K562 (cell line): ENCODE results near the gene PTCH1. TPM values are rescaled to one million over a fixed set of nuclear protein-coding genes. Genes with fewer than 3 reads are reported as not detected.

Source experiments
- ATAC-seq: fragments of 200-7000 bp; cut with Tn5 transposase; 3 replicates; pipeline ENCODE4 v1.9.1; 2020; ENCODE audit warnings: moderate library complexity
- BruUV-seq: library from RNA; stranded (reverse); fragments of 400-500 nt; replicated peaks from 2 replicates; lab custom pipeline; 2021; lab: Mats Ljungman, UMichigan
- CTCF ChIA-PET: fragments of 300-600 bp; formaldehyde crosslinking; extraction: SDS; loops from one replicate; lab custom pipeline; 2021; ENCODE audit warnings: low intra/inter-chr PET ratio; lab: Yijun Ruan, JAX
- POLR2A ChIA-PET: fragments of 300-600, 350-650 bp; sonication (Branson Sonifier 250); formaldehyde crosslinking; extraction: SDS; loops from one replicate; lab custom pipeline; 2021; ENCODE audit warnings: antibody characterized with exemption, inconsistent platforms; lab: Yijun Ruan, JAX
- DNase-seq, 4 experiments: peaks; one replicate each; pipeline versions ENCODE4 v3.0.0 to v3.0.0-alpha.2; 2011 to 2018; ENCODE audit warnings: low spot score in 3 of 4, mixed read lengths in 3 of 4; ENCODE audit errors: extremely low read depth in 1 of 4
- FAIRE-seq: peaks from 2 replicates; lab custom pipeline; 2011; peaks lifted over from hg19 to GRCh38; lab: Jason Lieb, UNC
- H2AFZ ChIP-seq: 2 replicates; pipeline ENCODE4 v1.6.0; 2011; ENCODE audit warnings: low read depth, low read length, control low read depth, inconsistent platforms
- H3K27ac ChIP-seq: fragments of 200-600 bp; 3 replicates; pipeline ENCODE4 v1.8.0; 2011; ENCODE audit warnings: low read depth, mild to moderate bottlenecking, control low read depth, inconsistent platforms, low read length, moderate library complexity, mixed read lengths; ENCODE audit errors: extremely low read depth
- H3K27me3 ChIP-seq, 2 experiments: fragments of 300-600 bp in 1 of 2; 2 replicates in 1 of 2; 3 replicates in 1 of 2; pipeline versions ENCODE4 v1.6.0 to v1.8.0; 2011; ENCODE audit warnings: inconsistent platforms in 2 of 2, low read length in 2 of 2, mild to moderate bottlenecking in 1 of 2, mixed read lengths in 1 of 2, moderate library complexity in 1 of 2; ENCODE audit not compliant: control insufficient read depth in 2 of 2, insufficient read depth in 2 of 2
- H3K36me3 ChIP-seq: fragments of 300-600 bp; 3 replicates; pipeline ENCODE4 v1.8.0; 2011; ENCODE audit warnings: mild to moderate bottlenecking, low read length, inconsistent platforms; ENCODE audit not compliant: control insufficient read depth, insufficient read depth
- H3K4me1 ChIP-seq, 2 experiments: fragments of 200-600 bp in 1 of 2; replicated peaks in 1 of 2; 2 replicates in 1 of 2; 3 replicates in 1 of 2; pipeline versions ENCODE4 v1.5.1 to v1.8.0; 2011; ENCODE audit warnings: inconsistent platforms in 2 of 2, low read length in 2 of 2, mild to moderate bottlenecking in 1 of 2, mixed read lengths in 1 of 2, moderate library complexity in 1 of 2; ENCODE audit not compliant: control insufficient read depth in 2 of 2, insufficient read depth in 2 of 2
- H3K4me2 ChIP-seq: 2 replicates; pipeline ENCODE4 v1.6.1; 2011; ENCODE audit warnings: low read length, control low read depth, inconsistent platforms, mixed read lengths; ENCODE audit not compliant: insufficient read depth
- H3K4me3 ChIP-seq: fragments of 200-600 bp; sonication (generic), shearing (Covaris generic); 2 replicates; pipeline ENCODE4 v1.5.1; 2016; ENCODE audit warnings: control low read depth, inconsistent platforms
- H3K79me2 ChIP-seq: fragments of 200-600 bp; 3 replicates; pipeline ENCODE4 v1.8.0; 2011; ENCODE audit warnings: low read length, inconsistent platforms; ENCODE audit not compliant: control insufficient read depth, insufficient read depth
- H3K9ac ChIP-seq, 2 experiments: 2 replicates each; pipeline versions ENCODE4 v1.6.0 to v1.6.1; 2011; ENCODE audit warnings: low read depth in 2 of 2, low read length in 2 of 2, control low read depth in 1 of 2, inconsistent platforms in 1 of 2, mild to moderate bottlenecking in 1 of 2, mixed read lengths in 1 of 2; ENCODE audit not compliant: insufficient read depth in 1 of 2
- H3K9me1 ChIP-seq: one replicate; pipeline ENCODE4 v1.6.0; 2011; ENCODE audit warnings: inconsistent platforms, mild to moderate bottlenecking, low read length, moderate library complexity; ENCODE audit not compliant: control insufficient read depth, insufficient read depth
- H3K9me3 ChIP-seq: replicated peaks from 2 replicates; pipeline ENCODE4 v1.5.1; 2011; ENCODE audit warnings: low read depth, low read length, inconsistent platforms; ENCODE audit not compliant: control insufficient read depth, insufficient read depth
- H4K20me1 ChIP-seq: replicated peaks from 2 replicates; pipeline ENCODE4 v1.6.1; 2011; ENCODE audit warnings: low read length, inconsistent platforms, mixed read lengths; ENCODE audit not compliant: control insufficient read depth, insufficient read depth
- ARHGAP35 ChIP-seq: fragments of 450-650 bp; IDR thresholded peaks from 2 replicates; pipeline ENCODE4 v1.6.1; 2018; ENCODE audit not compliant: partially characterized antibody
- C11orf30 ChIP-seq: fragments of 450-650 bp; IDR thresholded peaks from 2 replicates; pipeline ENCODE4 v1.6.1; 2016; ENCODE audit warnings: low read depth, mild to moderate bottlenecking
- CTCF ChIP-seq, 3 experiments: IDR thresholded peaks in 2 of 3; conservative IDR thresholded peaks in 1 of 3; 2 replicates each; pipeline ENCODE4 v1.5.1; 2011 to 2012; ENCODE audit warnings: low read length in 3 of 3, mild to moderate bottlenecking in 3 of 3, control low read depth in 2 of 3, improper control_type of control experiment in 1 of 3, inconsistent platforms in 1 of 3, low read depth in 1 of 3, mixed read lengths in 1 of 3, moderate library complexity in 1 of 3; ENCODE audit not compliant: insufficient read depth in 2 of 3
- HBP1 ChIP-seq: fragments of 450-650 bp; formaldehyde crosslinking; IDR thresholded peaks from 2 replicates; pipeline ENCODE4 v1.4.0; 2022; ENCODE audit warnings: missing genetic modification characterization
- HDAC1 ChIP-seq, 2 experiments: fragments of 450-650 bp; IDR thresholded peaks; 2 replicates each; pipeline ENCODE4 v1.6.1; 2016 to 2017; ENCODE audit warnings: inconsistent platforms in 1 of 2, mild to moderate bottlenecking in 1 of 2, moderate library complexity in 1 of 2
- HNRNPK ChIP-seq: fragments of 200-400 bp; formaldehyde crosslinking; IDR thresholded peaks from one replicate; pipeline ENCODE4 v1.6.1; 2018; ENCODE audit warnings: mild to moderate bottlenecking, low read depth, low read length; ENCODE audit not compliant: poor library complexity, severe bottlenecking
- KDM1A ChIP-seq, 2 experiments: fragments of 450-650 bp; IDR thresholded peaks; 2 replicates each; pipeline ENCODE4 v1.6.1; 2016; ENCODE audit warnings: mild to moderate bottlenecking in 2 of 2
- NFIC ChIP-seq: fragments of 450-650 bp; IDR thresholded peaks from 2 replicates; pipeline ENCODE4 v1.6.1; 2017; ENCODE audit warnings: mild to moderate bottlenecking, inconsistent platforms
- PCBP1 ChIP-seq: fragments of 200-400 bp; formaldehyde crosslinking; IDR thresholded peaks from 2 replicates; pipeline ENCODE4 v1.6.1; 2018; ENCODE audit warnings: mild to moderate bottlenecking, low read depth, low read length; ENCODE audit not compliant: poor library complexity, severe bottlenecking
- ZBTB34 ChIP-seq: fragments of 250-450 bp; sonication (Bioruptor Pico); IDR thresholded peaks from 2 replicates; pipeline ENCODE4 v1.8.0; 2021; ENCODE audit warnings: mild to moderate bottlenecking, moderate library complexity
- ZNF124 ChIP-seq: sonication (generic); formaldehyde crosslinking; IDR thresholded peaks from 2 replicates; pipeline ENCODE4 v1.8.1; 2022; ENCODE audit warnings: missing genetic modification reagents
- ZNF133 ChIP-seq: fragments of 250-450 bp; sonication (Bioruptor Pico); IDR thresholded peaks from 2 replicates; pipeline ENCODE4 v1.4.0; 2020; ENCODE audit warnings: mild to moderate bottlenecking
- ZNF316 ChIP-seq: fragments of 450-650 bp; IDR thresholded peaks from 2 replicates; pipeline ENCODE4 v1.6.1; 2016
- ZNF449 ChIP-seq: fragments of 250-450 bp; sonication (Bioruptor Pico); IDR thresholded peaks from 2 replicates; pipeline ENCODE4 v1.8.0; 2022; ENCODE audit warnings: moderate library complexity, mild to moderate bottlenecking, inconsistent platforms
- WGBS: fragments of 100-300 bp; shearing (Covaris generic); methylation state at CpG from one replicate; pipeline ENCODE4 v1.1.6; 2016; ENCODE audit warnings: low coverage, mixed read lengths; ENCODE audit not compliant: insufficient coverage; ENCODE audit errors: missing lambda C conversion rate; 5-methylcytosine and 5-hydroxymethylcytosine counted together
- in situ Hi-C: fragments of 300-500 bp; cut with MboI; formaldehyde crosslinking; loops from 4 replicates; pipeline ENCODE4 v1.15.0; 2018; ENCODE audit warnings: inconsistent platforms, mixed read lengths
- intact Hi-C: fragments of 100-400 bp; cut with micrococcal nuclease; formaldehyde crosslinking; loops from 2 replicates; pipeline ENCODE4 v1.14.2; 2022
- polyA plus RNA-seq, 8 experiments: library from polyadenylated mRNA; depleted of rRNA in 4 of 8; stranded (reverse) in 5 of 8; unstranded in 3 of 8; fragments of >200 nt; fragmentation: Nextera tagmentation in 2 of 8; fragmentation: Illumina TruSeq in 1 of 8; extraction: Ambion mirVana in 2 of 8; extraction: Trizol in 1 of 8; gene quantifications; 2 replicates each; pipeline versions ENCODE4 v1.2.1 to v1.2.3, GENCODE V29; 2011 to 2014; ENCODE audit warnings: inconsistent platforms in 1 of 8, missing spikeins in 1 of 8
- total RNA-seq, 7 experiments: library from RNA; depleted of rRNA in 6 of 7; stranded (reverse); fragments of >200 nt in 6 of 7; fragmentation: Illumina TruSeq in 2 of 7; extraction: Trizol in 2 of 7; gene quantifications; 2 replicates each; pipeline versions ENCODE4 v1.2.1 to v1.2.3, GENCODE V29; 2011 to 2021; ENCODE audit warnings: low replicate concordance in 1 of 7

The PTCH1 gene
- total and polyA plus RNA-seq, 9 of the 15 experiments (the other 6 are each of a cell fraction or from before 2014, with no cell fraction given) = 0.70 to 9.9 (median 3.8) TPM

GRCh38 chr9:95433096-95433819, 83.5 kb downstream of the PTCH1 start:
- in situ Hi-C loops (no loop called here), intact Hi-C loops (loop anchor here (10.0 kb wide), 1 partner anchor 152 kb away; no protein-coding TSS in a partner anchor)
- no peaks in the 10 kb centered on the region for H3K27me3 ChIP-seq
- WGBS = 18% methylated on average over 8 of the region's 8 CpGs
- H2AFZ ChIP-seq = peak overlapping the region; percentile 46
- peak in 1 of 4 experiments; percentile 44 for DNase-seq
- H3K4me1 ChIP-seq = peaks cover 11 to 17% of the 10 kb centered on the region in 2 experiments; a peak in 4 of 5 replicates
- no peak for ATAC-seq
- H3K4me2 ChIP-seq = no peak overlapping the region
- FAIRE-seq = no peak
- ChIA-PET POLR2A (interaction anchor here (0.9 to 1.7 kb wide), 3 partner anchors 19 to 30 kb away, joined by 4 to 6 read pairs (median 5); no protein-coding TSS in a partner anchor), CTCF (no interaction called here)
- BruUV-seq = no TSS peak
- no peaks in the 10 kb centered on the region for H4K20me1 ChIP-seq
- no peak overlapping the region for H3K9ac ChIP-seq
- H3K36me3 ChIP-seq = no peaks in the 10 kb centered on the region
- H3K9me1 ChIP-seq = no peaks in the 10 kb centered on the region
- H3K9me3 ChIP-seq = peaks cover 5% of the 10 kb centered on the region
- no peak overlapping the region for H3K27ac ChIP-seq
- H3K79me2 ChIP-seq = no peaks in the 10 kb centered on the region
- H3K4me3 ChIP-seq = no peak overlapping the region
- TF ChIP-seq ZNF316 (peak; percentile 49), KDM1A (IDR thresholded peaks at IDR 0.05) (peak in 1 of 2 experiments; percentile 27; a peak in 1 of 4 replicates), C11orf30 (peak; percentile 48; the same call in 1 of the 2 replicates), CTCF (IDR thresholded peaks at IDR 0.05 in 2 of 3, conservative IDR thresholded peaks at IDR 0.05 in 1 of 3; ENCODE audit: insufficient read depth in 2 of 3, low read depth in 1 of 3, low read length in 3 of 3) (no peak), HDAC1 (IDR thresholded peaks at IDR 0.05) (no peak), ARHGAP35 (no peak), HNRNPK (peak; percentile 36), ZBTB34 (CRISPR knock-in tag) (no peak), ZNF449 (CRISPR knock-in tag) (no peak), ZNF124 (CRISPR knock-in tag) (no peak), ZNF133 (CRISPR knock-in tag) (no peak), PCBP1 (peak; percentile 20), HBP1 (no peak), NFIC (peak; percentile 57)
